GM12864 (cell line): ENCODE measurements around the gene PIGN.

Source experiments
- DNase-seq: peaks from one replicate; pipeline ENCODE4 v3.0.0-alpha.2; 2011; ENCODE audit warnings: low read depth
- H3K4me3 ChIP-seq: 2 replicates; pipeline ENCODE4 v1.5.1; 2011; ENCODE audit warnings: mild to moderate bottlenecking, low read depth, low read length, control low read depth
- TF ChIP-seq, protein P1 (sequence below): IDR thresholded peaks from 2 replicates; pipeline ENCODE4 v1.5.1; 2011; ENCODE audit warnings: low read depth, mild to moderate bottlenecking, moderate library complexity, low read length, control low read depth, inconsistent platforms; ENCODE audit errors: missing control alignments

PIGN gene

DNA sequence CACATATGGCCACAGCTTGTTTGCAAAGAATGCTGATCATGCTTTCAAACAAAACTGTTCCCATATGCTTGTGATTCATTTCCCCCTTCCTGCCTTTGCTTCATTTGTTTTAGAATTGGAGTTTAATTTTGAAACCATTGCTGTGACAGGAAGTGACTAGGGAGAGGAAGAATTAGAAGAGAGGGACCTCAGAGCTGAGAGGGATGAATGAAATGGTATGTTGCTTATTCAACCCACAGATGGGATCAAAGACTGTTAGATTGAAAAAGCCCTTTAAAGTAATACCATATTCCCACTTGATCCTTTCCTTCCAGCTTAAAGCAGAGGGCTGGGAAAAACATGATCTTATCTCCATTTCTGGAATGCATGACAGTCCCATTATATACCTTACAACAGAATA, 187.9 kb downstream of the PIGN start:
- TF ChIP-seq, protein P1, sequence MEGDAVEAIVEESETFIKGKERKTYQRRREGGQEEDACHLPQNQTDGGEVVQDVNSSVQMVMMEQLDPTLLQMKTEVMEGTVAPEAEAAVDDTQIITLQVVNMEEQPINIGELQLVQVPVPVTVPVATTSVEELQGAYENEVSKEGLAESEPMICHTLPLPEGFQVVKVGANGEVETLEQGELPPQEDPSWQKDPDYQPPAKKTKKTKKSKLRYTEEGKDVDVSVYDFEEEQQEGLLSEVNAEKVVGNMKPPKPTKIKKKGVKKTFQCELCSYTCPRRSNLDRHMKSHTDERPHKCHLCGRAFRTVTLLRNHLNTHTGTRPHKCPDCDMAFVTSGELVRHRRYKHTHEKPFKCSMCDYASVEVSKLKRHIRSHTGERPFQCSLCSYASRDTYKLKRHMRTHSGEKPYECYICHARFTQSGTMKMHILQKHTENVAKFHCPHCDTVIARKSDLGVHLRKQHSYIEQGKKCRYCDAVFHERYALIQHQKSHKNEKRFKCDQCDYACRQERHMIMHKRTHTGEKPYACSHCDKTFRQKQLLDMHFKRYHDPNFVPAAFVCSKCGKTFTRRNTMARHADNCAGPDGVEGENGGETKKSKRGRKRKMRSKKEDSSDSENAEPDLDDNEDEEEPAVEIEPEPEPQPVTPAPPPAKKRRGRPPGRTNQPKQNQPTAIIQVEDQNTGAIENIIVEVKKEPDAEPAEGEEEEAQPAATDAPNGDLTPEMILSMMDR = no peak
- no peak for DNase-seq
- no peak overlapping the region for H3K4me3 ChIP-seq

DNA sequence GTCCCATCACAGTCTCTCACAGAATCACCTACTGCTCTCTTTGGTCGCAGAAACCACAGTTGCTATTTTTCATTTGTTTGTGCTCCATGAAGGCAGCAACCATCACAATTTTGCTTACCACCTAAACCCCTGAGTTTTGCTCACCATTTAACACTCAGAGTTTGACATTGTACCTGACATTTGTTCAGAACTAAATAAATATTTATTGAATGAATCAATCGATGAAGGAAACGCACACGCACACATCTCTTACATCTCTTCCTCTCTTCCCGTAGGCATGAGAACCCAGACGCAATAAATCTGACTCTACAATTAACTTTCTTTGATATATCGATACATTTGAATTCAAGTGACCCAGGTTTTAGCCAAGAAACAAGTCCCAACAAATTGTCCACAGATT, 188.5 kb downstream of the PIGN start:
- no peak for DNase-seq
- TF ChIP-seq, protein P1 = no peak

DNA sequence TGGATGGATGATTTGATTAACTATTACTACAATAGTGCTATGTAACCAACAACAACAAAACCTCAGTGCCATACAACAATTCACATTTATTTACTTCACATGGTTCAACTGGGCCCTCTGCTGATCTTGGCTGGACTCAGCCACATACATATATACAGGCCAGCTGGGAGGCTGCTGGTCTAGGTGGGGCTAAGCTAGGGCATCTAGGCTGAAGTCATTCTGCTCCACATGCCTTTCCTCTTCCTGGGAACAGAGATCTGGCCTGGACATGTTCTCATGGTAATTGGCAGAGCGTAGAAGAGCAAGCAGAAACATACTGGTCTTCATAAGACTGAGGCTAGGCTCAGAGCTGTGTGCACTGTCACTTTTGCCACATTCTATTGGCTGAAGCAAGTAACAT, 191.2 kb downstream of the PIGN start:
- TF ChIP-seq, protein P1 = no peak
- DNase-seq = no peak
- H3K4me3 ChIP-seq = no peak overlapping the region

More for the DNA sequence above, 188.5 kb downstream of the PIGN start:
- no peak overlapping the region for H3K4me3 ChIP-seq

DNA sequence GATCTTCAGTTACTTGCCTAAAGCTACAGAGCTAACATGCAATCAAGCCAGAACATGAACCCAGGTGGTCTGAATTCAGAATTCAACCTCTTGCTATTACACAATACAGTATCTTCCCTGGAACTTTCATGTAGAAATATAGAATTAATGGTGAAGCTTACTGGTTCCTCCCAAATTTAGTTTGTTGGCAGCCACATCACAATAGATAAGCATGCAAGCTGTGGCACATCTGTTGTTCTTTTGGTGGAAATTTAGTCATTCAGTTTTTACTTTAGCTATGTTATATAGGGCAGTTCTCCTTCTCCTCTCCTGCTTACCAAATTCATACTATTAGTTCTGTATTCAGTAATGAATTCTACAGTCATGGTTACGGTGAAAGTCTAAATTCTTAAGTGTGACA, 193.0 kb downstream of the PIGN start:
- TF ChIP-seq, protein P1 = no peak
- no peak overlapping the region for H3K4me3 ChIP-seq

DNA sequence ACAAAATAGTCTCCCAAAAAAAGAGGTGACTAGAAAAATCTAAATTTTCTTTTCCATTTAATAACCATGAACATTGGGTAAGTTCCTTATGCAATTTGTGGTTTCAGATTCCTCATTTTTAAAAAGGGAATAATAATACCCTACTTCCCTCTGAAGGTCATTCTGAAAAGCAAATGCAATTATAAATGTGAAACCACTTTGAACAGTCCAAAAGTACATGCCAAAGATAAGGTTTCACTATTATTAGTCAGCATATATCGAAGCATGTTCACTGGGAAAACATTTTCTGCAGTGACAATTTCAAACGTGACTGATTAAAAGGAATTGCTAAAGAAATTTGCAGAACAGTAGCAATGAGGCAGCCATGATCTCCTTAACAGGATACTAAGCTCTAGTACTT, 193.9 kb downstream of the PIGN start:
- H3K4me3 ChIP-seq = no peak overlapping the region
- TF ChIP-seq, protein P1 = no peak
- DNase-seq = no peak

More for the DNA sequence above, 193.0 kb downstream of the PIGN start:
- DNase-seq = no peak

DNA sequence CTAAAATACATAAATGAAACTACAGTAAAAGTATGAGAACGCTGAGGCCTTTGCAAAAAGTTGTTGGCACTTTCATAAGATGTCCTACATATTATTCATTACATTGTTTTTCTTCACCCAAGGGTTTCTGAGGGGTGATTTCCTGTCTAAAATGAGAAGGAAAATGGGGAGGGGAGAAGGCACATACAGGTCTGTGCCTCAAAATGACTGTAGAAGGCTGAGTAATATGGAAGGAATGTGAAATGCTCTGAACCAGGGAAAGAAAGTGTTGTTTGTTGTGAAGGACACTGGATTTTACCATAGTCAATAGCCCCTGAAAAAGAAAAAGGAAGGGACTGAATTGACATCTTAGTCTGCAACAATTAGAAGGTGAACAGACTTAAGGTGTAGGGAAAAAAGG, 194.6 kb downstream of the PIGN start:
- no peak overlapping the region for H3K4me3 ChIP-seq
- no peak for DNase-seq
- TF ChIP-seq, protein P1 = no peak

DNA sequence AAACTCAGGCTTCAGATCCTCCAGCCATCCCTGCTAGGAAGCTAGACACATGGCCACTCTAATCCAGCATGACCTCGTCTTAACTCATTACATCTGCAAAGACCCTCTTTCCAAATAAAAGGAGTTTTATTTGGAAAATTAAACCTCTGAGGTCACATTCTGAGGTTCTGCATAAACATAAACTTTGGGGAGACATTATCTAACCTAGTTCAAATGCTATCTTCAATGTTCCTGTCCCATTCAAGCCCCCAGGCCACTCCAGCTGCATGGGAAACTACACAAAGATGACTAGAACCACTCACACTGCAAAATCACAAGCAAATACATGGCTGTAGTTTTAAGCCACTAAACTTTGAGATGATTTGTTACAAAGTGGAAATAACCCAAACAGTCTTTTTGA, 195.0 kb downstream of the PIGN start:
- TF ChIP-seq, protein P1 = no peak

More for the DNA sequence above, 195.0 kb downstream of the PIGN start:
- no peak overlapping the region for H3K4me3 ChIP-seq
- no peak for DNase-seq
